Activated B cell treated with CpG ODN at 0.5 μM for 24 hours (primary cell): ENCODE measurements around the gene C11orf52. TPM values are rescaled to one million over a fixed set of nuclear protein-coding genes. Genes with fewer than 3 reads are reported as not detected.
"Not testable (repeated sequence)": the region's sequence is repeated elsewhere in the genome, so short reads cannot be mapped to it uniquely, and the experiment has no call there.

Source experiments
- ATAC-seq: fragments of 200-7000 bp; cut with Tn5 transposase; one replicate; pipeline ENCODE4 v1.10.0; 2021; ENCODE audit warnings: low read depth, mild to moderate bottlenecking, moderate library complexity
- CTCF ChIA-PET: fragments of 350-600 bp; sonication (Branson Sonifier 250); formaldehyde crosslinking; loops from one replicate; lab custom pipeline; 2021; ENCODE audit warnings: antibody characterized with exemption; lab: Charles Lee
- POLR2A ChIA-PET: fragments of 350-600 bp; sonication (Branson Sonifier 250); formaldehyde crosslinking; loops from one replicate; lab custom pipeline; 2021; ENCODE audit warnings: antibody characterized with exemption; lab: Charles Lee
- DNase-seq: peaks from one replicate; pipeline ENCODE4 v3.0.0; 2022
- H3K27ac Mint-ChIP-seq: one replicate; pipeline ENCODE4 v1.8.0; 2020; ENCODE audit warnings: mixed read lengths
- H3K27me3 Mint-ChIP-seq: one replicate; pipeline ENCODE4 v1.8.0; 2021; ENCODE audit warnings: mixed read lengths
- H3K36me3 Mint-ChIP-seq: one replicate; pipeline ENCODE4 v1.8.0; 2021; ENCODE audit warnings: low read depth, mixed read lengths
- H3K4me1 Mint-ChIP-seq: one replicate; pipeline ENCODE4 v1.8.0; 2021; ENCODE audit warnings: mixed read lengths
- H3K4me3 Mint-ChIP-seq: one replicate; pipeline ENCODE4 v1.8.0; 2020; ENCODE audit warnings: mild to moderate bottlenecking, mixed read lengths
- H3K9me3 Mint-ChIP-seq: one replicate; pipeline ENCODE4 v1.8.0; 2020; ENCODE audit warnings: mixed read lengths
- CTCF ChIP-seq: fragments of 200-600 bp; IDR thresholded peaks from one replicate; pipeline ENCODE4 v1.8.0; 2022; ENCODE audit warnings: antibody characterized with exemption, mild to moderate bottlenecking
- intact Hi-C: fragments of 100-400 bp; cut with micrococcal nuclease; formaldehyde crosslinking; loops from one replicate; pipeline ENCODE4 v1.15.1; 2024
- total RNA-seq: library from RNA; stranded (reverse); gene quantifications from 2 replicates; pipeline ENCODE4 v1.2.3, GENCODE V29; 2022

The C11orf52 gene
- total RNA-seq, 1 donor from 2014 or later: not detected

- CTCF ChIA-PET: interaction anchor here (2.7 kb wide), 1 partner anchor 44 kb away, joined by 12 read pairs; no protein-coding TSS in a partner anchor
- H3K27ac Mint-ChIP-seq: no peak overlapping the region
- peaks cover 17% of the 10 kb centered on the region for H3K4me1 Mint-ChIP-seq
- no peaks in the 10 kb centered on the region for H3K9me3 Mint-ChIP-seq
- no peak overlapping the region for H3K4me3 Mint-ChIP-seq
- POLR2A ChIA-PET: interaction anchor here (1.2 kb wide), 1 partner anchor 10 kb away, joined by 4 read pairs; the partner anchor contains the start of gene ALG9
- no peak for DNase-seq
- no peak for ATAC-seq
- H3K27me3 Mint-ChIP-seq: no peaks in the 10 kb centered on the region
- intact Hi-C loops: no loop called here
- TF ChIP-seq CTCF: no peak
- H3K36me3 Mint-ChIP-seq: peaks cover 11% of the 10 kb centered on the region
Measured at GRCh38 chr11:111882202-111882601, 36.5 kb upstream of the C11orf52 start.

- H3K27ac Mint-ChIP-seq, H3K9me3 Mint-ChIP-seq, DNase-seq, POLR2A ChIA-PET, ATAC-seq, intact Hi-C loops, H3K27me3 Mint-ChIP-seq, H3K36me3 Mint-ChIP-seq, H3K4me3 Mint-ChIP-seq, H3K4me1 Mint-ChIP-seq: not testable (repeated sequence)
- CTCF ChIA-PET: interaction anchor here (1.0 kb wide), 1 partner anchor 395 kb away, joined by 3 read pairs; no protein-coding TSS in a partner anchor
Measured at GRCh38 chr11:111885053-111885452, 33.7 kb upstream of the C11orf52 start.

- H3K27me3 Mint-ChIP-seq: no peaks in the 10 kb centered on the region
- no peak for TF ChIP-seq CTCF
- H3K27ac Mint-ChIP-seq: no peak overlapping the region
- H3K4me3 Mint-ChIP-seq: no peak overlapping the region
- no peaks in the 10 kb centered on the region for H3K9me3 Mint-ChIP-seq
- no peaks in the 10 kb centered on the region for H3K4me1 Mint-ChIP-seq
- POLR2A ChIA-PET: no interaction called here
- intact Hi-C loops: no loop called here
- DNase-seq (no peak), ATAC-seq (no peak)
- H3K36me3 Mint-ChIP-seq: peaks cover 4% of the 10 kb centered on the region
- CTCF ChIA-PET: interaction anchor here (1.0 to 1.6 kb wide), 2 partner anchors 9 to 394 kb away, joined by 3 to 5 read pairs; no protein-coding TSS in a partner anchor
Measured at GRCh38 chr11:111886032-111886431, 32.7 kb upstream of the C11orf52 start.

- H3K9me3 Mint-ChIP-seq: no peaks in the 10 kb centered on the region
- CTCF ChIA-PET: interaction anchor here (1.6 kb wide), 1 partner anchor 10 kb away, joined by 5 read pairs; no protein-coding TSS in a partner anchor
- no peaks in the 10 kb centered on the region for H3K27me3 Mint-ChIP-seq
- no peaks in the 10 kb centered on the region for H3K4me1 Mint-ChIP-seq
- no peak overlapping the region for H3K27ac Mint-ChIP-seq
- TF ChIP-seq CTCF: no peak
- POLR2A ChIA-PET: interaction anchor here (0.7 kb wide), 1 partner anchor 40 kb away, joined by 3 read pairs; no protein-coding TSS in a partner anchor
- intact Hi-C loops: no loop called here
- no peak overlapping the region for H3K4me3 Mint-ChIP-seq
- H3K36me3 Mint-ChIP-seq: peaks cover 4% of the 10 kb centered on the region
- ATAC-seq (no peak), DNase-seq (no peak)
Measured at GRCh38 chr11:111886844-111887243, 31.9 kb upstream of the C11orf52 start.

GRCh38 chr11:111905411-111905810 lies 13.3 kb upstream of the C11orf52 start:
- CTCF ChIA-PET: no interaction called here

More at GRCh38 chr11:111905411-111905810, 13.3 kb upstream of the C11orf52 start:
- ATAC-seq: no peak
- H3K9me3 Mint-ChIP-seq: peaks cover 2% of the 10 kb centered on the region
- no peaks in the 10 kb centered on the region for H3K4me1 Mint-ChIP-seq
- POLR2A ChIA-PET: no interaction called here
- H3K36me3 Mint-ChIP-seq: no peaks in the 10 kb centered on the region
- no peak for TF ChIP-seq CTCF
- DNase-seq: no peak
- no peak overlapping the region for H3K4me3 Mint-ChIP-seq
- intact Hi-C loops: no loop called here
- no peak overlapping the region for H3K27ac Mint-ChIP-seq
- peaks cover 24% of the 10 kb centered on the region for H3K27me3 Mint-ChIP-seq
